Spleen (tissue), 11 donors: Measurements from ENCODE around the gene TNFRSF18. TPM values are rescaled to one million over a fixed set of nuclear protein-coding genes. Genes with fewer than 3 reads are reported as not detected.

Experiments
- DNase-seq: peaks from one replicate; pipeline ENCODE4 v3.0.0-alpha.2; 2020
- H3K27ac ChIP-seq, 8 donors: fragments of 200-600 bp; sonication (generic) in 7 of 8; 1 replicate in 4 of 8; 2 replicates in 4 of 8; pipeline versions ENCODE4 v1.5.0 to v1.8.0; 2016 to 2021; ENCODE audit warnings: inconsistent platforms in 4 of 8, mild to moderate bottlenecking in 4 of 8, moderate library complexity in 1 of 8
- H3K27me3 ChIP-seq, 7 donors: fragments of 200-600 bp; sonication (generic) in 6 of 7; replicated peaks in 1 of 7; 1 replicate in 4 of 7; 2 replicates in 3 of 7; pipeline versions ENCODE4 v1.5.0 to v1.8.0; 2016 to 2021; ENCODE audit warnings: inconsistent platforms in 3 of 7, mild to moderate bottlenecking in 1 of 7
- H3K36me3 ChIP-seq, 6 donors: fragments of 200-600 bp; sonication (generic) in 5 of 6; 1 replicate in 4 of 6; 2 replicates in 2 of 6; pipeline versions ENCODE4 v1.5.0 to v1.8.0; 2016 to 2021; ENCODE audit warnings: inconsistent platforms in 2 of 6
- H3K4me1 ChIP-seq, 6 donors: fragments of 200-600 bp; sonication (generic) in 5 of 6; 1 replicate in 3 of 6; 2 replicates in 3 of 6; pipeline versions ENCODE4 v1.5.0 to v1.8.0; 2016 to 2021; ENCODE audit warnings: inconsistent platforms in 3 of 6
- H3K4me3 ChIP-seq, 8 donors: fragments of 200-600 bp; sonication (generic) in 7 of 8; 1 replicate in 4 of 8; 2 replicates in 4 of 8; pipeline versions ENCODE4 v1.5.0 to v1.8.0; 2016 to 2021; ENCODE audit warnings: inconsistent platforms in 4 of 8, mild to moderate bottlenecking in 4 of 8, moderate library complexity in 2 of 8
- H3K9me3 ChIP-seq, 8 donors: fragments of 200-600 bp; sonication (generic) in 7 of 8; 1 replicate in 4 of 8; 2 replicates in 4 of 8; pipeline versions ENCODE4 v1.5.0 to v1.8.0; 2016 to 2021; ENCODE audit warnings: inconsistent platforms in 4 of 8
- CTCF ChIP-seq, 11 experiments: fragments of 200-600 bp in 7 of 11; fragments of 450-650 bp in 4 of 11; sonication (generic) in 4 of 11; IDR thresholded peaks in 8 of 11; conservative IDR thresholded peaks in 3 of 11; 1 replicate in 7 of 11; 2 replicates in 4 of 11; pipeline versions ENCODE4 v1.4.0 to v1.8.0; 2016 to 2021; ENCODE audit warnings: antibody characterized with exemption in 11 of 11, inconsistent platforms in 4 of 11, mild to moderate bottlenecking in 1 of 11
- POLR2A ChIP-seq, 3 donors: fragments of 450-650 bp; IDR thresholded peaks; one replicate each; pipeline ENCODE4 v1.5.1; 2017; ENCODE audit warnings: antibody characterized with exemption in 3 of 3, mild to moderate bottlenecking in 1 of 3
- POLR2AphosphoS5 ChIP-seq, 3 donors: sonication (generic); formaldehyde crosslinking; IDR thresholded peaks; one replicate each; pipeline ENCODE4 v1.5.1; 2017; ENCODE audit warnings: antibody characterized with exemption in 3 of 3
- WGBS, 5 donors: extraction: QIAGEN DNeasy Blood & Tissue Kit in 3 of 5; methylation state at CpG; one replicate each; pipeline versions ENCODE4 v1.1.5 to v1.1.7; 2013 to 2018; 5-methylcytosine and 5-hydroxymethylcytosine counted together
- intact Hi-C: fragments of 100-400 bp; cut with DNase I; formaldehyde crosslinking; loops from one replicate; pipeline ENCODE4 v1.15.0; 2023; ENCODE audit warnings: low total_unique reads
- polyA plus RNA-seq, 3 donors: library from polyadenylated mRNA; stranded (reverse); fragments of 200-250 nt; gene quantifications; one replicate each; pipeline ENCODE4 v1.2.1, GENCODE V29; 2013
- total RNA-seq, 7 donors: library from RNA; depleted of rRNA in 3 of 7; stranded (reverse); fragments of >200 nt in 3 of 7; fragmentation: NEBNext Ultra II Directional in 4 of 7; extraction: Animal tissue kit (Norgen Biotek cat#: 25700) in 4 of 7; gene quantifications; one replicate each; pipeline versions ENCODE4 v1.1.0 to v1.2.1, GENCODE V29; 2016 to 2021
- donor health status: healthy with polysubstance abuse.
- donor health status: DM: no; HTN: no; CAD: no; lungs with moderate emphysema.
- donor health status: DM: no; HTN: no; CAD: no.
- donor health status: Bipolar disorder and iron deficiency.
- donor health status: healthy.
- donor health status: DM: no; HTN: no; CAD: no.
- donor health status: DM: yes; HTN: yes; CAD: no.

TNFRSF18 gene
- total and polyA plus RNA-seq, 10 donors, result 5.2 to 16.3 (median 7.6) TPM

GRCh38 chr1:1240348-1240732 is 33.9 kb upstream of the TNFRSF18 start:
- no peak overlapping the region for H3K4me3 ChIP-seq
- H3K27ac ChIP-seq, result no peak overlapping the region
- TF ChIP-seq POLR2AphosphoS5 (IDR thresholded peaks at IDR 0.05) (no peak), CTCF (IDR thresholded peaks at IDR 0.05 in 8 of 11, conservative IDR thresholded peaks at IDR 0.05 in 3 of 11) (no peak), POLR2A (IDR thresholded peaks at IDR 0.05) (no peak)
- H3K9me3 ChIP-seq, result no peaks in the 10 kb centered on the region
- WGBS, 5 donors, result 51 to 83% (median 64%) methylated on average over 3 to 11 of the region's 11 CpGs
- peaks cover 0 to 85% (median 34%) of the 10 kb centered on the region in 7 donors for H3K27me3 ChIP-seq
- H3K4me1 ChIP-seq, result peaks cover 0 to 22% (median 12%) of the 10 kb centered on the region in 6 donors
- intact Hi-C loops, result no loop called here
- no peak for DNase-seq
- H3K36me3 ChIP-seq, result peaks cover 0 to 4% (median under 1%) of the 10 kb centered on the region in 6 donors

GRCh38 chr1:1239614-1240347 is 33.4 kb upstream of the TNFRSF18 start:
- H3K9me3 ChIP-seq, result no peaks in the 10 kb centered on the region
- H3K27ac ChIP-seq, result no peak overlapping the region
- H3K36me3 ChIP-seq, result peaks cover 0 to 9% (median 5%) of the 10 kb centered on the region in 6 donors
- H3K27me3 ChIP-seq, result peaks cover 0 to 83% (median 32%) of the 10 kb centered on the region in 7 donors
- H3K4me3 ChIP-seq, result no peak overlapping the region
- WGBS, 5 donors, result 40 to 57% (median 51%) methylated on average over 2 to 30 of the region's 30 CpGs
- H3K4me1 ChIP-seq, result peaks cover 0 to 28% (median 14%) of the 10 kb centered on the region in 6 donors
- intact Hi-C loops, result no loop called here
- TF ChIP-seq POLR2AphosphoS5 (IDR thresholded peaks at IDR 0.05), result peak in 1 of 3 donors; percentile 35
- no peak for TF ChIP-seq CTCF (IDR thresholded peaks at IDR 0.05 in 8 of 11, conservative IDR thresholded peaks at IDR 0.05 in 3 of 11)
- no peak for TF ChIP-seq POLR2A (IDR thresholded peaks at IDR 0.05)
- DNase-seq, result no peak

- Histone ChIP-seq H3K27me3 (peaks cover 0 to 80% (median 32%) of the 10 kb centered on the region in 7 donors), H3K9me3 (no peaks in the 10 kb centered on the region), H3K36me3 (peaks cover 0 to 15% (median 11%) of the 10 kb centered on the region in 6 donors), H3K4me1 (peaks cover 0 to 32% (median 16%) of the 10 kb centered on the region in 6 donors), H3K27ac (no peak overlapping the region), H3K4me3 (no peak overlapping the region)
- 62 to 79% (median 71%) methylated on average over 3 to 15 of the region's 15 CpGs for WGBS, 5 donors
- intact Hi-C loops, result no loop called here
- DNase-seq, result no peak
- TF ChIP-seq CTCF (IDR thresholded peaks at IDR 0.05 in 8 of 11, conservative IDR thresholded peaks at IDR 0.05 in 3 of 11), result no peak
- no peak for TF ChIP-seq POLR2A (IDR thresholded peaks at IDR 0.05)
- TF ChIP-seq POLR2AphosphoS5 (IDR thresholded peaks at IDR 0.05), result no peak
These were observed 32.8 kb upstream of the TNFRSF18 start for GRCh38 chr1:1239227-1239613.

GRCh38 chr1:1238702-1239178 is 32.3 kb upstream of the TNFRSF18 start:
- H3K27me3 ChIP-seq, result peaks cover 0 to 75% (median 32%) of the 10 kb centered on the region in 7 donors
- no peak overlapping the region for H3K27ac ChIP-seq
- H3K4me1 ChIP-seq, result peaks cover 0 to 33% (median 19%) of the 10 kb centered on the region in 6 donors
- H3K9me3 ChIP-seq, result no peaks in the 10 kb centered on the region
- TF ChIP-seq CTCF (IDR thresholded peaks at IDR 0.05 in 8 of 11, conservative IDR thresholded peaks at IDR 0.05 in 3 of 11) (no peak), POLR2AphosphoS5 (IDR thresholded peaks at IDR 0.05) (no peak), POLR2A (IDR thresholded peaks at IDR 0.05) (no peak)
- WGBS, 5 donors, result 64 to 82% (median 73%) methylated on average over 3 to 19 of the region's 19 CpGs
- no peak for DNase-seq
- H3K4me3 ChIP-seq, result no peak overlapping the region
- H3K36me3 ChIP-seq, result peaks cover 0 to 20% (median 11%) of the 10 kb centered on the region in 6 donors
- intact Hi-C loops, result no loop called here
